BE2C (cell line): Measurements from ENCODE around the gene ODAD2. TPM values are rescaled to one million over a fixed set of nuclear protein-coding genes. Genes with fewer than 3 reads are reported as not detected.

Experiments
- DNase-seq: peaks from one replicate; pipeline ENCODE4 v3.0.0-alpha.2; 2020
- H3K27me3 ChIP-seq: fragments of 250-450 bp; sonication (Bioruptor Pico); 2 replicates; pipeline ENCODE4 v1.5.1; 2020; ENCODE audit warnings: mild to moderate bottlenecking
- H3K36me3 ChIP-seq: fragments of 250-450 bp; sonication (Bioruptor Pico); 2 replicates; pipeline ENCODE4 v1.5.1; 2020; ENCODE audit warnings: mild to moderate bottlenecking
- H3K4me1 ChIP-seq: fragments of 250-450 bp; sonication (Bioruptor Pico); 2 replicates; pipeline ENCODE4 v1.5.1; 2020
- H3K4me3 ChIP-seq: 2 replicates; pipeline ENCODE4 v1.5.1; 2011; ENCODE audit warnings: low read depth, low read length
- H3K9me3 ChIP-seq: fragments of 250-450 bp; sonication (Bioruptor Pico); 2 replicates; pipeline ENCODE4 v1.5.1; 2020
- CTCF ChIP-seq: IDR thresholded peaks from 2 replicates; pipeline ENCODE4 v1.5.1; 2012; ENCODE audit warnings: mild to moderate bottlenecking, low read depth, low read length
- polyA plus RNA-seq: library from polyadenylated mRNA; unstranded; fragments of >200 nt; gene quantifications from one replicate; pipeline ENCODE4 v1.2.1, GENCODE V29; 2012; ENCODE audit warnings: low read depth, missing spikeins; ENCODE audit not compliant: insufficient read length, insufficient read depth

ODAD2 gene
- not detected for polyA plus RNA-seq

GRCh38 chr10:27998954-27999275, at the start of gene ODAD2:
TSS of gene ODAD2 (minus strand) at chr10:27999079. CDS start at chr10:27995142, 3,937 bp downstream.
- no peaks in the 10 kb centered on the region for H3K36me3 ChIP-seq
- no peaks in the 10 kb centered on the region for H3K4me1 ChIP-seq
- H3K4me3 ChIP-seq, result no peak within 1 kb of the TSS
- peaks cover 32% of the 10 kb centered on the region for H3K27me3 ChIP-seq
- H3K9me3 ChIP-seq, result no peaks in the 10 kb centered on the region
- no peak for TF ChIP-seq CTCF
- no peak for DNase-seq

GRCh38 chr10:28047061-28047460, 48.2 kb upstream of the ODAD2 start:
- Histone ChIP-seq H3K27me3 (no peaks in the 10 kb centered on the region), H3K4me3 (no peak overlapping the region), H3K36me3 (no peaks in the 10 kb centered on the region), H3K4me1 (no peaks in the 10 kb centered on the region), H3K9me3 (no peaks in the 10 kb centered on the region)
- no peak for TF ChIP-seq CTCF
- no peak for DNase-seq

GRCh38 chr10:28046579-28046978, 47.7 kb upstream of the ODAD2 start:
- H3K27me3 ChIP-seq, result no peaks in the 10 kb centered on the region
- H3K36me3 ChIP-seq, result no peaks in the 10 kb centered on the region
- H3K4me3 ChIP-seq, result no peak overlapping the region
- no peaks in the 10 kb centered on the region for H3K9me3 ChIP-seq
- H3K4me1 ChIP-seq, result no peaks in the 10 kb centered on the region
- no peak for DNase-seq
- TF ChIP-seq CTCF, result no peak

- Histone ChIP-seq H3K27me3 (no peaks in the 10 kb centered on the region), H3K4me3 (no peak overlapping the region), H3K9me3 (no peaks in the 10 kb centered on the region), H3K36me3 (no peaks in the 10 kb centered on the region), H3K4me1 (no peaks in the 10 kb centered on the region)
- no peak for TF ChIP-seq CTCF
- DNase-seq, result no peak
These were observed 45.1 kb upstream of the ODAD2 start for GRCh38 chr10:28043941-28044340.

- Histone ChIP-seq H3K4me1 (no peaks in the 10 kb centered on the region), H3K36me3 (no peaks in the 10 kb centered on the region)
These were observed 37.7 kb upstream of the ODAD2 start for GRCh38 chr10:28036587-28036986.

More at GRCh38 chr10:28036587-28036986, 37.7 kb upstream of the ODAD2 start:
- H3K9me3 ChIP-seq, result no peaks in the 10 kb centered on the region
- TF ChIP-seq CTCF, result no peak
- no peak overlapping the region for H3K4me3 ChIP-seq
- no peaks in the 10 kb centered on the region for H3K27me3 ChIP-seq
- no peak for DNase-seq
